K562 (cell line): Measurements from ENCODE around the gene TCF12.

Experiments used
- ATF3 ChIP-seq, 2 experiments: fragments of 450-650 bp in 1 of 2; sonication (generic) in 1 of 2; formaldehyde crosslinking in 1 of 2; IDR thresholded peaks in 1 of 2; conservative IDR thresholded peaks in 1 of 2; 2 replicates each; pipeline versions ENCODE4 v1.6.1 to v1.8.1; 2016 to 2023; ENCODE audit warnings: mild to moderate bottlenecking in 2 of 2, moderate library complexity in 2 of 2, inconsistent platforms in 1 of 2, missing genetic modification reagents in 1 of 2
- GATAD2B ChIP-seq: fragments of 450-650 bp; IDR thresholded peaks from 2 replicates; pipeline ENCODE4 v1.6.1; 2017; ENCODE audit warnings: mild to moderate bottlenecking, borderline replicate concordance
- HMG20B ChIP-seq: fragments of 250-450 bp; sonication (Bioruptor Pico); IDR thresholded peaks from 2 replicates; pipeline ENCODE4 v1.5.0; 2021; ENCODE audit warnings: mild to moderate bottlenecking
- JUNB ChIP-seq: fragments of 450-650 bp; formaldehyde crosslinking; conservative IDR thresholded peaks from 2 replicates; pipeline ENCODE4 v1.4.0; 2020; ENCODE audit warnings: mild to moderate bottlenecking
- JUND ChIP-seq, 2 experiments: IDR thresholded peaks; 2 replicates in 1 of 2; 3 replicates in 1 of 2; pipeline ENCODE4 v1.6.1; 2011; ENCODE audit warnings: borderline replicate concordance in 2 of 2, low read depth in 2 of 2, low read length in 2 of 2, improper control_type of control experiment in 1 of 2, missing biosample characterization in 1 of 2, missing genetic modification characterization in 1 of 2, missing genetic modification reagents in 1 of 2
- NFATC3 ChIP-seq: fragments of 450-650 bp; IDR thresholded peaks from 2 replicates; pipeline ENCODE4 v1.6.1; 2017; ENCODE audit warnings: mild to moderate bottlenecking
- PATZ1 ChIP-seq: fragments of 250-450 bp; sonication (Bioruptor Pico); IDR thresholded peaks from 2 replicates; pipeline ENCODE4 v1.5.0; 2020; ENCODE audit warnings: mild to moderate bottlenecking, borderline replicate concordance
- POLR2AphosphoS5 ChIP-seq: IDR thresholded peaks from 2 replicates; pipeline ENCODE4 v1.6.1; 2011; ENCODE audit warnings: mild to moderate bottlenecking, low read depth, low read length, moderate library complexity; ENCODE audit not compliant: control insufficient read depth, insufficient read depth
- REST ChIP-seq, 2 experiments: fragments of 450-650 bp; formaldehyde crosslinking in 1 of 2; IDR thresholded peaks; 2 replicates each; pipeline versions ENCODE4 v1.4.0 to v1.6.1; 2014 to 2020; ENCODE audit warnings: mild to moderate bottlenecking in 2 of 2, borderline replicate concordance in 1 of 2, low read depth in 1 of 2
- SPI1 ChIP-seq: IDR thresholded peaks from 2 replicates; pipeline ENCODE4 v1.6.1; 2011; ENCODE audit warnings: low read depth, low read length, control low read depth, borderline replicate concordance
- ZBTB7A ChIP-seq: IDR thresholded peaks from 2 replicates; pipeline ENCODE4 v1.6.1; 2011; ENCODE audit warnings: low read depth, mild to moderate bottlenecking, low read length, moderate library complexity, borderline replicate concordance; ENCODE audit not compliant: control insufficient read depth

- TF ChIP-seq HMG20B (CRISPR knock-in tag) (no peak), JUND (IDR thresholded peaks at IDR 0.05; ENCODE audit: borderline replicate concordance, low read depth, low read length) (no peak), JUND (tag; IDR thresholded peaks at IDR 0.05; ENCODE audit: borderline replicate concordance, low read depth, low read length) (no peak), ZBTB7A (no peak), JUNB (no peak), ATF3 (IDR thresholded peaks at IDR 0.05) (no peak), ATF3 (CRISPR knock-in tag; conservative IDR thresholded peaks at IDR 0.05) (no peak), SPI1 (no peak), NFATC3 (no peak), REST (IDR thresholded peaks at IDR 0.05; ENCODE audit: borderline replicate concordance) (no peak), REST (CRISPR knock-in tag; IDR thresholded peaks at IDR 0.05; ENCODE audit: low read depth) (no peak), GATAD2B (no peak), POLR2AphosphoS5 (no peak), PATZ1 (no peak)
Measured at GRCh38 chr15:57129064-57129463, 210.6 kb downstream of the TCF12 start.
